A673 (cell line): Measurements from ENCODE around the gene ADAM29. TPM values are rescaled to one million over a fixed set of nuclear protein-coding genes. Genes with fewer than 3 reads are reported as not detected.

Experiments
- BruUV-seq: library from RNA; stranded (reverse); fragments of 400-500 nt; replicated peaks from 2 replicates; lab custom pipeline; 2021; lab: Mats Ljungman, UMichigan
- CTCF ChIA-PET: fragments of 300-600 bp; sonication (Branson Sonifier 250); formaldehyde crosslinking; loops from one replicate; lab custom pipeline; 2022; ENCODE audit warnings: antibody characterized with exemption; lab: Charles Lee
- POLR2A ChIA-PET: fragments of 300-600 bp; sonication (Branson Sonifier 250); formaldehyde crosslinking; loops from one replicate; lab custom pipeline; 2022; ENCODE audit warnings: antibody characterized with exemption; ENCODE audit not compliant: low non-redundant PET; lab: Charles Lee
- DNase-seq: peaks from one replicate; pipeline ENCODE4 v3.0.0-alpha.2; 2015; ENCODE audit warnings: low spot score
- H3K27ac ChIP-seq: fragments of 200-600 bp; sonication (generic); 2 replicates; pipeline ENCODE4 v1.5.1; 2016; ENCODE audit warnings: mixed run types, low read depth, mild to moderate bottlenecking, mixed read lengths, antibody characterized with exemption, low read length; ENCODE audit not compliant: poor library complexity, severe bottlenecking
- H3K27me3 ChIP-seq: fragments of 200-600 bp; sonication (generic); replicated peaks from 2 replicates; pipeline ENCODE4 v1.6.1; 2017; ENCODE audit warnings: mixed run types, low read depth, mild to moderate bottlenecking, mixed read lengths, antibody characterized with exemption, low read length; ENCODE audit not compliant: insufficient read depth, poor library complexity
- H3K36me3 ChIP-seq: fragments of 200-600 bp; sonication (generic); 2 replicates; pipeline ENCODE4 v1.6.1; 2016; ENCODE audit warnings: mixed run types, mild to moderate bottlenecking, mixed read lengths, antibody characterized with exemption, low read length; ENCODE audit not compliant: insufficient read depth, poor library complexity, severe bottlenecking
- H3K4me1 ChIP-seq: fragments of 200-600 bp; sonication (generic); 2 replicates; pipeline ENCODE4 v1.6.1; 2017; ENCODE audit warnings: mixed run types, mild to moderate bottlenecking, mixed read lengths, antibody characterized with exemption, low read length; ENCODE audit not compliant: insufficient read depth, poor library complexity, severe bottlenecking
- H3K4me3 ChIP-seq: fragments of 200-600 bp; sonication (generic); 2 replicates; pipeline ENCODE4 v1.5.1; 2016; ENCODE audit warnings: low read depth, mixed run types, mild to moderate bottlenecking, mixed read lengths, low read length; ENCODE audit not compliant: poor library complexity, severe bottlenecking
- H3K9me3 ChIP-seq: fragments of 200-600 bp; sonication (generic); 2 replicates; pipeline ENCODE4 v1.6.1; 2016; ENCODE audit warnings: mixed run types, low read depth, mild to moderate bottlenecking, mixed read lengths, antibody characterized with exemption, low read length; ENCODE audit not compliant: poor library complexity, severe bottlenecking
- CTCF ChIP-seq: fragments of 300-800, 200-600 bp; sonication (generic); conservative IDR thresholded peaks from 2 replicates; pipeline ENCODE4 v1.5.1; 2017; ENCODE audit warnings: low read depth, mild to moderate bottlenecking, antibody characterized with exemption, low read length, moderate library complexity, mixed read lengths
- EZH2 ChIP-seq: fragments of 200-600 bp; sonication (generic); IDR thresholded peaks from 2 replicates; pipeline ENCODE4 v1.6.1; 2017; ENCODE audit warnings: borderline replicate concordance, low read depth, mild to moderate bottlenecking, mixed read lengths, antibody characterized with exemption, low read length; ENCODE audit not compliant: poor library complexity, severe bottlenecking
- intact Hi-C: fragments of 100-400 bp; cut with micrococcal nuclease; formaldehyde crosslinking; loops from one replicate; pipeline ENCODE4 v1.10.0; 2022; ENCODE audit not compliant: unreplicated experiment
- total RNA-seq: library from RNA; stranded (reverse); gene quantifications from 2 replicates; pipeline ENCODE4 v1.2.3, GENCODE V29; 2021

The ADAM29 gene
- total RNA-seq, 1 experiment from 2014 or later = not detected

GRCh38 chr4:174926958-174927357, 8.8 kb downstream of the ADAM29 start:
- DNase-seq = no peak
- ChIA-PET POLR2A (no interaction called here), CTCF (no interaction called here)
- TF ChIP-seq CTCF (no peak), EZH2 (no peak)
- Histone ChIP-seq H3K4me1 (no peaks in the 10 kb centered on the region), H3K27ac (no peak overlapping the region), H3K4me3 (no peak overlapping the region), H3K36me3 (no peaks in the 10 kb centered on the region), H3K27me3 (no peaks in the 10 kb centered on the region), H3K9me3 (no peaks in the 10 kb centered on the region)
- no TSS peak for BruUV-seq
- intact Hi-C loops = no loop called here

DNA sequence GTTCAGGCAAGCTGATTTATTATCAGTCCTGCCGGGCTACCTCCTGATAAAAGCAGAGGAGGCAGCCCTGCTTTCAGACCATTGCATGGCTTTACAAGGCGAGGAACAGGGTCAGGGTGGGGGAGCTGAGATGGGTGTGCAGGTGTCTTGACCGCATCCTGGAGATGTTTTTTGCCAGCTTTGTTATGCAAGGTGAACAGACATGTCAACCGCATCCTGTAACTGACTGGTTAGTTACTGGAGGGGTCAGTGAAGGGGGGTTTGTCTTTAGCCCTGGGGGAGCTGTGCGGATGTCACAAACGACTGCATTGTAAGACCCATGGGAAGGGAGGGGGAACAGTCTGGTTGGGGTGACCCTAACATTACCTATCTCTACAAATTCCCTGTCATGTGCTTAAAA, 10.0 kb downstream of the ADAM29 start:
- Histone ChIP-seq H3K4me1 (no peaks in the 10 kb centered on the region), H3K27me3 (no peaks in the 10 kb centered on the region), H3K4me3 (no peak overlapping the region), H3K36me3 (no peaks in the 10 kb centered on the region), H3K27ac (no peak overlapping the region), H3K9me3 (no peaks in the 10 kb centered on the region)
- intact Hi-C loops = no loop called here
- ChIA-PET CTCF (no interaction called here), POLR2A (no interaction called here)
- TF ChIP-seq CTCF (no peak), EZH2 (no peak)
- DNase-seq = no peak
- no TSS peak for BruUV-seq

- Histone ChIP-seq H3K27ac (no peak overlapping the region), H3K27me3 (no peaks in the 10 kb centered on the region), H3K4me3 (no peak overlapping the region), H3K9me3 (no peaks in the 10 kb centered on the region), H3K4me1 (no peaks in the 10 kb centered on the region), H3K36me3 (no peaks in the 10 kb centered on the region)
- BruUV-seq = no TSS peak
- DNase-seq = no peak
- CTCF ChIA-PET = no interaction called here
- TF ChIP-seq EZH2 (no peak), CTCF (no peak)
- POLR2A ChIA-PET = no interaction called here
- intact Hi-C loops = no loop called here
These were observed 10.6 kb downstream of the ADAM29 start for GRCh38 chr4:174928575-174929253.
